Right cardiac atrium (tissue), 5 donors: Measurements from ENCODE around the gene FOS. TPM values are rescaled to one million over a fixed set of nuclear protein-coding genes. Genes with fewer than 3 reads are reported as not detected.

Source experiments
- ATAC-seq, 2 donors: fragments of 200-7000 bp; cut with Tn5 transposase; one replicate each; pipeline versions ENCODE4 v1.8.0 to v1.9.1; 2020; ENCODE audit warnings: moderate library complexity in 2 of 2, mild to moderate bottlenecking in 1 of 2
- DNase-seq, 3 donors: peaks; one replicate each; pipeline ENCODE4 v3.0.0-alpha.2; 2020
- H3K27ac ChIP-seq: one replicate; pipeline ENCODE4 v1.5.1; 2013; ENCODE audit warnings: mild to moderate bottlenecking, low read length, control low read depth, moderate library complexity
- H3K27me3 ChIP-seq: one replicate; pipeline ENCODE4 v1.6.1; 2013; ENCODE audit not compliant: control insufficient read depth, insufficient read depth
- H3K4me1 ChIP-seq: one replicate; pipeline ENCODE4 v1.6.1; 2013; ENCODE audit warnings: low read length; ENCODE audit not compliant: control insufficient read depth, insufficient read depth
- H3K4me3 ChIP-seq: one replicate; pipeline ENCODE4 v1.5.1; 2013; ENCODE audit warnings: low read length, control low read depth
- H3K9me3 ChIP-seq: one replicate; pipeline ENCODE4 v1.6.1; 2013; ENCODE audit warnings: low read length; ENCODE audit not compliant: control insufficient read depth
- WGBS: extraction: QIAGEN DNeasy Blood & Tissue Kit; methylation state at CpG from one replicate; pipeline ENCODE4 v1.1.7; 2013; 5-methylcytosine and 5-hydroxymethylcytosine counted together
- intact Hi-C, 4 donors: fragments of 100-400 bp; cut with DNase I; formaldehyde crosslinking; loops; one replicate each; pipeline versions ENCODE4 v1.11.0 to v1.14.0; 2022 to 2023
- polyA plus RNA-seq: library from polyadenylated mRNA; stranded (reverse); fragments of 200-250 nt; gene quantifications from one replicate; pipeline ENCODE4 v1.2.3, GENCODE V29; 2013
- total RNA-seq, 4 donors: library from RNA; stranded (reverse); fragmentation: NEBNext Ultra II Directional; extraction: Animal tissue kit (Norgen Biotek cat#: 25700); gene quantifications; one replicate each; pipeline ENCODE4 v1.2.1, GENCODE V29; 2021
- donor health status: healthy with polysubstance abuse.
- donor health status: DM: no; HTN: yes; CAD: no.
- donor health status: DM: no; HTN: no; CAD: no.
- donor health status: DM: no; HTN: yes; CAD: no; lungs with severe emphysema.
- donor health status: DM: yes; HTN: yes; CAD: no.

Gene FOS
- total and polyA plus RNA-seq, 5 donors, result 15.7 to 244 (median 50.3) TPM

- H3K4me3 ChIP-seq, result no peak overlapping the region
- 91% methylated on average over 2 of the region's 2 CpGs for WGBS
- H3K9me3 ChIP-seq, result no peaks in the 10 kb centered on the region
- no peak overlapping the region for H3K27ac ChIP-seq
- ATAC-seq, result no peak
- no peaks in the 10 kb centered on the region for H3K27me3 ChIP-seq
- intact Hi-C loops, result loop anchor here in 2 of 4 donors (5.0 to 10.0 kb wide), 2 partner anchors 106 to 108 kb away; partner anchors contain the start of gene JDP2 (in 2 of the 2)
- peaks cover 9% of the 10 kb centered on the region for H3K4me1 ChIP-seq
- DNase-seq, result no peak
These were observed 40.4 kb downstream of the FOS start for GRCh38 chr14:75319021-75319420.

- Histone ChIP-seq H3K27me3 (no peaks in the 10 kb centered on the region), H3K27ac (no peak overlapping the region), H3K9me3 (no peaks in the 10 kb centered on the region), H3K4me3 (no peak overlapping the region), H3K4me1 (peaks cover 9% of the 10 kb centered on the region)
- intact Hi-C loops, result no loop called here
- DNase-seq, result no peak
- no peak for ATAC-seq
- 33% methylated on average over 7 of the region's 7 CpGs for WGBS
These were observed 41.6 kb downstream of the FOS start for GRCh38 chr14:75320196-75320595.

GRCh38 chr14:75322746-75323145 lies 44.1 kb downstream of the FOS start:
- peaks cover 4% of the 10 kb centered on the region for H3K4me1 ChIP-seq
- no peak for DNase-seq
- 91% methylated on average over 1 of the region's 1 CpG for WGBS
- no peak for ATAC-seq
- no peak overlapping the region for H3K27ac ChIP-seq
- H3K9me3 ChIP-seq, result no peaks in the 10 kb centered on the region
- no peak overlapping the region for H3K4me3 ChIP-seq
- intact Hi-C loops, result no loop called here
- no peaks in the 10 kb centered on the region for H3K27me3 ChIP-seq

- H3K9me3 ChIP-seq, result no peaks in the 10 kb centered on the region
- DNase-seq (no peak), ATAC-seq (no peak)
- 63% methylated on average over 6 of the region's 6 CpGs for WGBS
- intact Hi-C loops, result no loop called here
- H3K4me1 ChIP-seq, result peaks cover 2% of the 10 kb centered on the region
- no peaks in the 10 kb centered on the region for H3K27me3 ChIP-seq
- H3K4me3 ChIP-seq, result no peak overlapping the region
- no peak overlapping the region for H3K27ac ChIP-seq
These were observed 44.9 kb downstream of the FOS start for GRCh38 chr14:75323571-75323970.

- 72% methylated on average over 5 of the region's 5 CpGs for WGBS
- Histone ChIP-seq H3K4me3 (no peak overlapping the region), H3K27me3 (no peaks in the 10 kb centered on the region), H3K9me3 (no peaks in the 10 kb centered on the region), H3K27ac (no peak overlapping the region), H3K4me1 (no peaks in the 10 kb centered on the region)
- DNase-seq (no peak), ATAC-seq (no peak)
- intact Hi-C loops, result no loop called here
These were observed 50.0 kb downstream of the FOS start for GRCh38 chr14:75328558-75329155.

- H3K27me3 ChIP-seq, result no peaks in the 10 kb centered on the region
- H3K27ac ChIP-seq, result no peak overlapping the region
- no peak for DNase-seq
- H3K4me1 ChIP-seq, result no peaks in the 10 kb centered on the region
- ATAC-seq, result no peak
- no peak overlapping the region for H3K4me3 ChIP-seq
- intact Hi-C loops, result no loop called here
- no peaks in the 10 kb centered on the region for H3K9me3 ChIP-seq
These were observed 50.7 kb downstream of the FOS start for GRCh38 chr14:75329369-75329768.

GRCh38 chr14:75331471-75331870 lies 52.8 kb downstream of the FOS start:
- 93% methylated on average over 1 of the region's 1 CpG for WGBS

More at GRCh38 chr14:75331471-75331870, 52.8 kb downstream of the FOS start:
- Histone ChIP-seq H3K4me3 (no peak overlapping the region), H3K27me3 (no peaks in the 10 kb centered on the region), H3K4me1 (no peaks in the 10 kb centered on the region), H3K27ac (no peak overlapping the region), H3K9me3 (no peaks in the 10 kb centered on the region)
- intact Hi-C loops, result loop anchor here in 1 of 4 donors (10.0 kb wide), 1 partner anchor 233 kb away; no protein-coding TSS in a partner anchor
- DNase-seq, result no peak
- ATAC-seq, result no peak

Other genes starting within 250 kb of the FOS start
- gene MLH3, start 227.4 kb upstream of the FOS start, total RNA-seq, result 10 to 100 TPM; 23.2 to 27.7 (median 25.1) TPM
- gene MLH3, start 227.4 kb upstream of the FOS start, polyA plus RNA-seq, result 12.5 TPM
- gene ACYP1, start 214.8 kb upstream of the FOS start, total RNA-seq, result 10 to 100 TPM; 10.2 to 14.2 (median 11.5) TPM
- gene ACYP1, start 214.8 kb upstream of the FOS start, polyA plus RNA-seq, result 24.0 TPM
- gene ZC2HC1C, start 209.2 kb upstream of the FOS start, total RNA-seq, result 10 to 100 TPM in 1 of 4 donors, 1 to 10 TPM in 3; 6.9 to 10.8 (median 9.1) TPM
- 8.4 TPM for gene ZC2HC1C, start 209.2 kb upstream of the FOS start, polyA plus RNA-seq
- 100 to 1,000 TPM; 112 to 129 (median 123) TPM for gene NEK9, start 151.8 kb upstream of the FOS start, total RNA-seq
- 48.5 TPM for gene NEK9, start 151.8 kb upstream of the FOS start, polyA plus RNA-seq
- gene TMED10, start 102.2 kb upstream of the FOS start, total RNA-seq, result 100 to 1,000 TPM; 246 to 333 (median 297) TPM
- 141 TPM for gene TMED10, start 102.2 kb upstream of the FOS start, polyA plus RNA-seq
- 10 to 100 TPM; 28.3 to 42.2 (median 39.4) TPM for gene JDP2, start 149.2 kb downstream of the FOS start, total RNA-seq
- gene JDP2, start 149.2 kb downstream of the FOS start, polyA plus RNA-seq, result 39.2 TPM
- gene BATF, start 243.6 kb downstream of the FOS start, total RNA-seq, result 1 to 10 TPM in 1 of 4 donors, under 1 TPM in 2, not detected in 1; 0.53 to 3.0 (median 0.54) TPM
- gene BATF, start 243.6 kb downstream of the FOS start, polyA plus RNA-seq, result 0.91 TPM